ENCODE data around the gene B3GNT7.
"Not testable (repeated sequence)": the region's sequence is repeated elsewhere in the genome, so short reads cannot be mapped to it uniquely, and the experiment has no call there.

The B3GNT7 gene

DNA sequence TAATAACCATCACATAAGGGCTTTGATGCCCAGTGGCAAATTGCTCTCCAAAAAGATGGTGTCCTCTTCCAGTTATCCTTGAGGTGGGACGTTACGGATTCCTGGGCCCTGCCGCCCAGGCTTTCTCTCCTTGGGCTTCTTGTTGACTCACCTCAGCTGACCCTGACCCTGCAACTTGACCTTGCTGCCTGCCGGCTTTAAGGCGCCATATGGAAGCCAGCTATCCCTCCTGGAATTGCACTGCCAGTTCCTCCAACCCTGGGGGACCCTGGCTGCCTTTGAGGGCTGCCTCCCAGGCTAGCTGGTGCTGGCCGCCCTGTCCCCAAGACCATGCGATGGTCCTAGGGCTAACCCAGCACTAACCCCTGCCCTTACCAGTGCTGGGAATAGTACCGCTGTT is 28.3 kb upstream of the B3GNT7 start:
- H3K27me3 ChIP-seq (ENCODE audit: control insufficient read depth in 1 of 2, insufficient read depth in 2 of 2, low read length in 2 of 2): no peaks in the 10 kb centered on the region
- no peaks in the 10 kb centered on the region for H3K9me3 ChIP-seq (ENCODE audit: control insufficient read depth in 2 of 2, low read length in 2 of 2)
- H3K9ac ChIP-seq (ENCODE audit: low read length in 2 of 2): no peak overlapping the region
- H3K27ac ChIP-seq (ENCODE audit: low read length): no peak overlapping the region
- no peak overlapping the region for H3K4me3 ChIP-seq (ENCODE audit: low read length in 2 of 2)
- H3K36me3 ChIP-seq (ENCODE audit: control insufficient read depth in 2 of 2, insufficient read depth in 2 of 2, low read length in 2 of 2): peaks cover 0 to 6% of the 10 kb centered on the region in 2 donors
- no peaks in the 10 kb centered on the region for H3K4me1 ChIP-seq (ENCODE audit: control insufficient read depth, insufficient read depth, low read length)

DNA sequence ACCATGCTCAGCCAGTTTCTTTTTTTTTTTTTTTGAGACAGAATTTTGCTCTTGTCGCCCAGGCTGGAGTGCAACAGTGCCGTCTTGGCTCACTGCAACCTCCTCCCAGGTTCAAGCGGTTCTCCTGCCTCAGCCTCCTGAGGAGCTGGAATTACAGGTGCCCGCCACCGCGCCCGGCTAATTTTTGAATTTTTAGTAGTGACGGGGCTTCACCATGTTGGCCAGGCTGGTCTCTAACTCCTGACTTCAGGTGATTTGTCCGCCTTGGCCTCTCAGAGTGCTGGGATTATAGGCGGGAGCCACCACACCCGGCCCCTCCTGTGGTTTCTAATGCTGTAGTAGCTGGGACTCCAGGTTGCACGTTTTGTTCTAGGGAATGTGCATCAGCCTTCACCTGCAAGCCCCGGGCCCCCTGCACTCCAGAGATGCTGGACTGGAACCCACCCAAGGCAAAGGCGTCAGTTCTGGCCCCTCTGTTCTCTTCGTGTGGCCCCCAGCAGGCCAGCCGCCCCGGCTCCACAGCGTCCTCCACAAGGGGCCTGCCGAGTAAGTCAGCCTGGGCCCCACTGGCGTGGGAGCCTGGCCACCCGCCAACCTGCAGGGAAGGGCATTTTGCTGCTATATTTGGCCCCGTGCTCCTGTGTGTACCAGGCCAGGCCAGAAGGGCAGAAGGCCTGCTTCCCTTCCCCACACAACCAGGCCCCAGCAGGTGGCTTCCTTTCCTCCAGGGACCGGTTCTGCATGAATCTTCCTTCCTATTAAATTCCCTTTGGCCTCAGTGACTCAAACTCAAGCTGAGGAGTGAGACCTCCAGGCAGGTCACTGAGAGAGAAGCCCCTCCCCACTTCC is 25.7 kb upstream of the B3GNT7 start:
- Histone ChIP-seq H3K9ac (ENCODE audit: low read length in 2 of 2) (no peak overlapping the region), H3K27ac (ENCODE audit: low read length) (no peak overlapping the region), H3K27me3 (ENCODE audit: control insufficient read depth in 1 of 2, insufficient read depth in 2 of 2, low read length in 2 of 2) (no peaks in the 10 kb centered on the region), H3K4me1 (ENCODE audit: control insufficient read depth, insufficient read depth, low read length) (no peaks in the 10 kb centered on the region), H3K36me3 (ENCODE audit: control insufficient read depth in 2 of 2, insufficient read depth in 2 of 2, low read length in 2 of 2) (no peaks in the 10 kb centered on the region), H3K9me3 (ENCODE audit: control insufficient read depth in 2 of 2, low read length in 2 of 2) (no peaks in the 10 kb centered on the region), H3K4me3 (ENCODE audit: low read length in 2 of 2) (no peak overlapping the region)

DNA sequence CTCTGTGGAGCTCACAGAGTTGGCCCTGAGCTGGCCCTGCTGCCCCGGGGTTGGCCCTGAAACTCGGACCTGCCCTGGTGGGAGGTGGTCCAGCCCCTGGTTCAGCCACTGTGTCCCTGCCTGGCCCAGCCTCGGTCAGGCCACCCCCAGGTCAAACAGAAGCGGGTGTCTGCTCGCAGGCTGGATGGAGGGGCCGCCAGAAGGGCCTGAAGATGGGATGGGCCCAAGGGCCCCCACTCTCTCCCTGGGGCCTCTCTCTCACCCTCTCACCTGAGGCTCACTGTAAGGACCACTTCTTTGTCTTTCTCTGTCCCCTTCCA is 25.1 kb upstream of the B3GNT7 start:
- H3K4me3 ChIP-seq (ENCODE audit: low read length in 2 of 2): no peak overlapping the region
- H3K27ac ChIP-seq (ENCODE audit: low read length): no peak overlapping the region

DNA sequence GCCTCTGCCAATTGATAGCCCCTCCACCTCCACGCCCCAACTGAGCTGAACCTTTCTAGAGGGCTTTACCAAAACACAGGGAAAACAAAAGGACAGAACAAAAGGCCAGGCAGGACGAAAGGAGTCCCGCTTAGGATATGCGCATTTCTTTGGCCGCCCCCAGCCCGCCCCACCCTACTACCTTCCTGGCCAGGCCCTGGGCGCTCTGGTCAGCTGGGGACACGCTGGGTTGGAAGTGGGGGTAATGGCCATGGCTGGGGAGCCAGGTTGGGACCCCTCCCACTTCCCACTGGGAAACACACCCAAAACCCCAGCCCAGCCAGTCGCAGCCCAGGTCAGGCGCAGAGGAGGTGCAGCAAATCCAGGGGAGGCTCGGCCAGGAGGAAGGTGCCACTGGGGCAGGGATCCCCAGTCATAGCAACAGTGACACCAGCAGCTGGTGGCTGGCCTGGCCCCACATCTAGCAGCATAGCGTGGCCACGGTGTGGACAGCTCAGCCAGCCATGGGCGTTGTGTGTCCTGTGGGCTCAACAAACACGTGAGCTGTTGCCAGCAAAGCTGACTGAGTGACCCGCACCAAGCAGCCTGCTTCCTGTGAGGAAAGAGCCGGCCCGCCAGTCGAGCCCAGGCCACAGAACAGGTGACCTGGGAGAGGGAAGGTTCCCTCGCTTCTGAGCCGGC is 24.6 kb upstream of the B3GNT7 start:
- no peak overlapping the region for H3K27ac ChIP-seq (ENCODE audit: low read length)
- H3K4me1 ChIP-seq (ENCODE audit: control insufficient read depth, insufficient read depth, low read length): no peaks in the 10 kb centered on the region
- no peaks in the 10 kb centered on the region for H3K36me3 ChIP-seq (ENCODE audit: control insufficient read depth in 2 of 2, insufficient read depth in 2 of 2, low read length in 2 of 2)
- H3K9me3 ChIP-seq (ENCODE audit: control insufficient read depth in 2 of 2, low read length in 2 of 2): no peaks in the 10 kb centered on the region
- H3K27me3 ChIP-seq (ENCODE audit: control insufficient read depth in 1 of 2, insufficient read depth in 2 of 2, low read length in 2 of 2): no peaks in the 10 kb centered on the region
- no peak overlapping the region for H3K9ac ChIP-seq (ENCODE audit: low read length in 2 of 2)
- H3K4me3 ChIP-seq (ENCODE audit: low read length in 2 of 2): no peak overlapping the region

More for the DNA sequence above, 25.1 kb upstream of the B3GNT7 start:
- Histone ChIP-seq H3K36me3 (ENCODE audit: control insufficient read depth in 2 of 2, insufficient read depth in 2 of 2, low read length in 2 of 2) (no peaks in the 10 kb centered on the region), H3K4me1 (ENCODE audit: control insufficient read depth, insufficient read depth, low read length) (no peaks in the 10 kb centered on the region), H3K27me3 (ENCODE audit: control insufficient read depth in 1 of 2, insufficient read depth in 2 of 2, low read length in 2 of 2) (no peaks in the 10 kb centered on the region), H3K9me3 (ENCODE audit: control insufficient read depth in 2 of 2, low read length in 2 of 2) (no peaks in the 10 kb centered on the region), H3K9ac (ENCODE audit: low read length in 2 of 2) (no peak overlapping the region)

DNA sequence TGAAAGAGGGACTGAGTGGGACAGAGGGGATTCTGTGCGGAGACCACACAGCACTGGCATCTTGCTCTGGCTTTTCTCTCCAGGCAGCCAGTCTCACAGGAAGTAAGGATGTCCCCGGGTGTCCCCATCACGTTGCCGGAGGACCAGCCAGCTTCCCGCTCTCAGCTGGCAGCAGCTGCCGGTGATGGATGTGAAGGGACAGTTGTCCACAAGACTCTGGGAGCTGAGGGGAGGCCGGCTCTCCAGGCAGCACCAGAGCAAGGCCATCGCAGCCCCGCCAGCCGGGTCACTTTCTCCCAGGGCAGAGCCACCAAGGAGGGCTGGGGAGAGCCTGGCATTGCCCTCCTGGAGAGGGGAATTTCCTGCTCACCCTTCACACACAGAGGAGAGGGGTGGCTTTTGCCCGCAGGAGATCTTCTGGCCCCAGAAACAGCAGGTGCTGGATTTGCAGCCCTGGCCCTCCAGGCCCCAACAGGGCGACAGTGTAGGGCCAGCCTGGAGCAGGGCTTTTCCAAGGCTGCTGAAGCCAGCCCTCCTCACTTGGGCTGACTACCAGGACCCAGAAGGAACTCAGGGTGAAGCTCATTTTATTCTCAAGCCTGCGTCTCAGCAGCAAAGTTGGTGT is 24.0 kb upstream of the B3GNT7 start:
- Histone ChIP-seq H3K27ac (ENCODE audit: low read length) (no peak overlapping the region), H3K36me3 (ENCODE audit: control insufficient read depth in 2 of 2, insufficient read depth in 2 of 2, low read length in 2 of 2) (no peaks in the 10 kb centered on the region), H3K4me3 (ENCODE audit: low read length in 2 of 2) (no peak overlapping the region), H3K27me3 (ENCODE audit: control insufficient read depth in 1 of 2, insufficient read depth in 2 of 2, low read length in 2 of 2) (no peaks in the 10 kb centered on the region), H3K9ac (ENCODE audit: low read length in 2 of 2) (no peak overlapping the region), H3K4me1 (ENCODE audit: control insufficient read depth, insufficient read depth, low read length) (no peaks in the 10 kb centered on the region), H3K9me3 (ENCODE audit: control insufficient read depth in 2 of 2, low read length in 2 of 2) (no peaks in the 10 kb centered on the region)

DNA sequence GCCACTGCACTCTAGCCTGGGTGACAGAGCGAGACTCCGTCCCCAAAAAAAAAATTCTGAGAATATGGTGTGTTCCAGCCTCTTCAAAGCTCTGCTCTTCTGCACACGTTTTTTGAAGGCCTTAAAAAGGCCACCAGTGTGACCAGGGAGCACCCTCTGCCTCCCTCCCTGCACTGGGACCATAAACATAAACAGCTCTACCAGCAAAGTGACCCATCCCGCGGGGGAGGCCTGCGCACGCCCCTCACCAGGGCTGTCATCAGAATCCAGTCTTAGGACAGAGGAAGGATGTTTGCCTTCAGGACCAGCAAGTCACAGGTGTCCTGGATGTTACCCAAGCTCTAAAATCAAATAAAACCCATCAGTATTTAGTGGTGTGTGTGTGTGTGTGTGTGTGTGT is 23.2 kb upstream of the B3GNT7 start:
- no peak overlapping the region for H3K27ac ChIP-seq (ENCODE audit: low read length)
- H3K4me3 ChIP-seq (ENCODE audit: low read length in 2 of 2): no peak overlapping the region
- H3K36me3 ChIP-seq (ENCODE audit: control insufficient read depth in 2 of 2, insufficient read depth in 2 of 2, low read length in 2 of 2): no peaks in the 10 kb centered on the region
- no peaks in the 10 kb centered on the region for H3K27me3 ChIP-seq (ENCODE audit: control insufficient read depth in 1 of 2, insufficient read depth in 2 of 2, low read length in 2 of 2)
- H3K4me1 ChIP-seq (ENCODE audit: control insufficient read depth, insufficient read depth, low read length): no peaks in the 10 kb centered on the region
- H3K9ac ChIP-seq (ENCODE audit: low read length in 2 of 2): no peak overlapping the region
- H3K9me3 ChIP-seq (ENCODE audit: control insufficient read depth in 2 of 2, low read length in 2 of 2): no peaks in the 10 kb centered on the region

DNA sequence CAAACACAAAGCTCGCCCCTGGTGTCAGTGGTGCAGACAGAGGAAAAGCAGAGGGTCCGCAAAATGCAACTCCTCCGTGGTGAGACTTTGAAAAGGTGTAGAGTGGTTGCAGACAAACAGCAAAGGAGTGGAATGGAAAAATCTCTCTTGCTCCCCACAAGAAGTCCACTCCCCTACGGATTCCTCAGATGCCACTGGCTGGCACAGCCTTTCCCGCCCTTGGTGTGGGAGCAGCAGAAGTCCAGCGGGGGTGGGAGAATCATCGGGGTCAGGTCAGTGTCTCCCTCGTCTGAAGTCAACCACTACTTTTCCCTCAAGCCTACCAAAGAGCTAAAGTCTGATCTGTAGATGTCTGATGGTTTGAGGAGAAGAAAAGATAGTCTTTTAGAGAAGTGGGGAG is 22.3 kb upstream of the B3GNT7 start:
- Histone ChIP-seq H3K4me1 (ENCODE audit: control insufficient read depth, insufficient read depth, low read length) (no peaks in the 10 kb centered on the region), H3K9me3 (ENCODE audit: control insufficient read depth in 2 of 2, low read length in 2 of 2) (no peaks in the 10 kb centered on the region), H3K27me3 (ENCODE audit: control insufficient read depth in 1 of 2, insufficient read depth in 2 of 2, low read length in 2 of 2) (no peaks in the 10 kb centered on the region), H3K36me3 (ENCODE audit: control insufficient read depth in 2 of 2, insufficient read depth in 2 of 2, low read length in 2 of 2) (no peaks in the 10 kb centered on the region), H3K4me3 (ENCODE audit: low read length in 2 of 2) (no peak overlapping the region), H3K9ac (ENCODE audit: low read length in 2 of 2) (no peak overlapping the region), H3K27ac (ENCODE audit: low read length) (no peak overlapping the region)

DNA sequence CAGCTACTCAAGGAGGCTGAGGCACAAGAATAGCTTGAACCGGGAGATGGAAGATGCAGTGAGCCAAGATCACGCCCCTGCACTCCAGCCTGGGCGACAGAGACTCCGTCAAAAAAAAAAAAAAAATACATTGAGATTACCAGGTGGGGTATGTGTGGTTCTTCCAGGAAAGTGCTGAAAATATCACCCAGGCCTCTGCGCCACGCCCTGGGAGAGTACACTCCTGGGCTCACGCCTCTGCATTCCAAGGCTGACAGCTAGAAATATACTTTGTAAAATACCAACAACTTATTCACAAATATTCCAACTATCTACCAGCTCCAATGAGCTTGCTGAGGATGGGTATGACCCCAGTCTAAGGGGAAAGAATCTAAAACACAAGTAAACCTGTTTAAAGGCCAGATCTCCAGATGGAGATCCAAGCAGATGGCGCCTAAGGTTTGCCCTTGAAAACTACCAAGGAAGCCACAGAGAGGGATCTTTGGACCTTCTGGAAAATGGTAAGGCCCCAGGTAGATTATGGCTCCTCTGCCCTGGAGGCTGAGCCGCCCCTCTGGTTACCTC is 21.6 kb upstream of the B3GNT7 start:
- Histone ChIP-seq H3K27me3 (ENCODE audit: control insufficient read depth in 1 of 2, insufficient read depth in 2 of 2, low read length in 2 of 2) (no peaks in the 10 kb centered on the region), H3K9ac (ENCODE audit: low read length in 2 of 2) (no peak overlapping the region), H3K4me1 (ENCODE audit: control insufficient read depth, insufficient read depth, low read length) (no peaks in the 10 kb centered on the region), H3K27ac (ENCODE audit: low read length) (no peak overlapping the region), H3K36me3 (ENCODE audit: control insufficient read depth in 2 of 2, insufficient read depth in 2 of 2, low read length in 2 of 2) (no peaks in the 10 kb centered on the region), H3K9me3 (ENCODE audit: control insufficient read depth in 2 of 2, low read length in 2 of 2) (no peaks in the 10 kb centered on the region), H3K4me3 (ENCODE audit: low read length in 2 of 2) (no peak overlapping the region)

DNA sequence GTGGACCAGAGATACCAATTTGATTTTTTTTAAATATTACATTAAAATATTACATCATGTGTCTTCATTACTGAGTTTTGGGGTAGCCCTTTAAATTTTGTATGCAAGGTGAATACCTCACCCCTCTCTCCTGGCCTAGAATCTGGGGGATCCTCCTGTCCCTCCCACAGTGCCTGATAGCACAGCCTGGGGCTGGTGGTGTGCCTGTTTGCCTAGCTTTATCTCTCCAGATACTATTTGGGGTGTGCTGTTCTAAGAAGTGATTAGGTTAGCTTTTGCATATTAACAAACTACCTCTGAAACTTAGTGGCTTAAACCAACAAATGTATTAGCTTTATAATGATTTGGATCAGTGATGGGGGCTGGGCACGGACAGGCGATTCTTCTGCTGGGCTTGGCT is 20.7 kb upstream of the B3GNT7 start:
- no peaks in the 10 kb centered on the region for H3K9me3 ChIP-seq (ENCODE audit: control insufficient read depth in 2 of 2, low read length in 2 of 2)
- H3K36me3 ChIP-seq (ENCODE audit: control insufficient read depth in 2 of 2, insufficient read depth in 2 of 2, low read length in 2 of 2): no peaks in the 10 kb centered on the region
- H3K4me1 ChIP-seq (ENCODE audit: control insufficient read depth, insufficient read depth, low read length): no peaks in the 10 kb centered on the region
- no peak overlapping the region for H3K4me3 ChIP-seq (ENCODE audit: low read length in 2 of 2)
- no peaks in the 10 kb centered on the region for H3K27me3 ChIP-seq (ENCODE audit: control insufficient read depth in 1 of 2, insufficient read depth in 2 of 2, low read length in 2 of 2)
- no peak overlapping the region for H3K27ac ChIP-seq (ENCODE audit: low read length)
- H3K9ac ChIP-seq (ENCODE audit: low read length in 2 of 2): no peak overlapping the region

DNA sequence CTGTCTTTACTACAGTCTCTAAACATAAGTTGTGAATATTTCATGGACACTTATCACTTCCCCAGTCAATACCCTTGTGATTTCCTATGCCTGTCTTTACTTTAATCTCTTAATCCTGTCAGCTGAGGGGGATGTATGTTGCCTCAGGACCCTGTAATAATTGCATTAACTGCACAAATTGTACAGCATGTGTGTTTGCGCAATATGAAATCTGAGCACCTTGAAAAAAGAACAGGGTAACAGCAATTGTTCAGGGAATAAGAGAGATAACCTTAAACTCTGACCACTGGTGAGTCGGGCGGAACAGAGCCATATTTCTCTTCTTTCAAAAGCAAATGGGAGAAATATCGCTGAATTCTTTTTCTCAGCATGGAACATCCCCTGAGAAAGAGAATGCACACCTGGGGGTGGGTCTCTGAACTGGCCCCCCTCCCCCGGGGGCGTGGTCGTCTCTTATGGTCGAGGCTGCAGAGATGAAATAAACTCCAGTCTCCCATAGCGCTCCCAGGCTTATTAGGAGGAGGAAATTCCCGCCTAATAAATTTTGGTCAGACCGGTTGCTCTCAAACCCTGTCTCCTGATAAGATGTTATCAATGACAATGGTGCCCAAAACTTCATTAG is 19.4 kb upstream of the B3GNT7 start:
- not testable (repeated sequence) for H3K4me3 ChIP-seq (ENCODE audit: low read length in 2 of 2); H3K4me1 ChIP-seq (ENCODE audit: control insufficient read depth, insufficient read depth, low read length); H3K27me3 ChIP-seq (ENCODE audit: control insufficient read depth in 1 of 2, insufficient read depth in 2 of 2, low read length in 2 of 2); H3K9me3 ChIP-seq (ENCODE audit: control insufficient read depth in 2 of 2, low read length in 2 of 2); H3K9ac ChIP-seq (ENCODE audit: low read length in 2 of 2); H3K36me3 ChIP-seq (ENCODE audit: control insufficient read depth in 2 of 2, insufficient read depth in 2 of 2, low read length in 2 of 2); H3K27ac ChIP-seq (ENCODE audit: low read length)
